Measurements from ENCODE around the gene FBP1.

Gene FBP1

DNA sequence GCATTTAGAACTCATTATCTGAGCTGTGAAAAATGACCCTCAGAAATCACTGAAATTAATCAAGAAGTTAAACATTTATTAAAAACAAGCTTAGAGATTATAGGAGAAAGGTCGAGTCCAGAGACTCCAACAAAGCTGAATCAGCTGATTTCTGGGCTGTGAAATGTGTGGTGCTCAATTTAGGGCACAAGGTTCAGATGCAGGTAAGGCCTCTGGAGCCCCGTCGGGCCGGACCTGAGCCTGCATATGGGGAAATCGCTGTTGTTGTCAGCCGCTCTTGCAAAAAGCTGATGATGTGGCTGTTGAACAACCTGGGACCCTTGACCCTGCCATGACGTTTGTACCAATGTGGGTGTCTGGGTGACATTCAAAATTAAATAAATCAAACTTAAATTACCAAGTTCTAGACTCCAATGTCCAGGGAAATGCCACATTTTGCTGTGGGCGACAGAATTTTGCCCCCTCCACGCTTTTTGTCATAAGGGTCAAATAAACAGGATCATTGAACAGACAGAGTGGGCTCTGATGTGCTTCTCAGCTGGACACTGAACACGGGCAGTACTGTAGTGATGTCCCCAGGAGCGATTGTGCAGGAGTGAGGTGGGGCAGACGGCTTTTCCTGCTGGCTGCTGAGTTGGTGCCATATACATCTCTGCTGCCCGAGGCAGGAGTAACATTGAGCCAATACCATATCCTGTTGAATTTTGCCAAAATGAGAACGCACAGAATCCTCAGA, 27.2 kb upstream of the FBP1 start:
- TF ChIP-seq, protein P1, sequence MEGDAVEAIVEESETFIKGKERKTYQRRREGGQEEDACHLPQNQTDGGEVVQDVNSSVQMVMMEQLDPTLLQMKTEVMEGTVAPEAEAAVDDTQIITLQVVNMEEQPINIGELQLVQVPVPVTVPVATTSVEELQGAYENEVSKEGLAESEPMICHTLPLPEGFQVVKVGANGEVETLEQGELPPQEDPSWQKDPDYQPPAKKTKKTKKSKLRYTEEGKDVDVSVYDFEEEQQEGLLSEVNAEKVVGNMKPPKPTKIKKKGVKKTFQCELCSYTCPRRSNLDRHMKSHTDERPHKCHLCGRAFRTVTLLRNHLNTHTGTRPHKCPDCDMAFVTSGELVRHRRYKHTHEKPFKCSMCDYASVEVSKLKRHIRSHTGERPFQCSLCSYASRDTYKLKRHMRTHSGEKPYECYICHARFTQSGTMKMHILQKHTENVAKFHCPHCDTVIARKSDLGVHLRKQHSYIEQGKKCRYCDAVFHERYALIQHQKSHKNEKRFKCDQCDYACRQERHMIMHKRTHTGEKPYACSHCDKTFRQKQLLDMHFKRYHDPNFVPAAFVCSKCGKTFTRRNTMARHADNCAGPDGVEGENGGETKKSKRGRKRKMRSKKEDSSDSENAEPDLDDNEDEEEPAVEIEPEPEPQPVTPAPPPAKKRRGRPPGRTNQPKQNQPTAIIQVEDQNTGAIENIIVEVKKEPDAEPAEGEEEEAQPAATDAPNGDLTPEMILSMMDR (IDR thresholded peaks at IDR 0.05), result no peak

DNA sequence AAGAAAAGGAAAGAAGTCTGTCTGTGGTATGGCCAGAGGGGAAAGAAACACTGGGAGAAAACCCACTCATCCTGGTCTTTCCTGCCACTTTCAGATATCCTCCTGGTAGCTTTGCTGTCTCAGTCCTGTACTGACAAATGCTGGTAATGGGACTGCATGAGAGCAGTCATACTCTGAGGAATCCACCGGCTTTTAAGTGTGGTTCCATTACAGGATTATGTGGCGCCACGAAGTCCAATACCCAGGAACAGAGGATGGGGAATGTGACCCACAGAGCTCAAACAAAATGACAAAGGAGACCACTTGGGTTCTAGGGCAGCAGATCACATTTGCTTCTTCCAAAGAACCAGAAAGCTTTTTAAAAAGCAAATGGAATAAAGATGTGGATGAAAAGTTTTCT, 26.3 kb upstream of the FBP1 start:
- TF ChIP-seq, protein P1 (IDR thresholded peaks at IDR 0.05), result no peak

DNA sequence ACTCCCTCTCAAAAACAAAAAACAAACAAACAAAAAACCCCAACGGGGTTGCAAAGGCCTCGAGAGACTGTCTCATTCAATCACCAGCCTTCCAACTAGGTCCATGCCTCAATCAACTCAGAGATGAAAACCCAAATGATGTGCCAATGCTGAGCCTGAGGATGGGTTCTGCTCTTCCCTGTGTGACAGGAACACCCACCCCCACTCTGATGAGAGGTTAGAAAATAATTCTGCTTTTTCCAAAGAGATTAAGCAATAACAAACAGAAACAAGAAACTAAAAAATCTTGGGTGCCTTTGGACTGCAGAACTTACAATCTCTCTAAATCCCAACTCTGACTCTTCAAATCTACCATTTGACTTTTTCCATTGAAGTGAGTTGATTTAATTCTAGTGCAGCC, 25.5 kb upstream of the FBP1 start:
- TF ChIP-seq, protein P1 (IDR thresholded peaks at IDR 0.05), result no peak

DNA sequence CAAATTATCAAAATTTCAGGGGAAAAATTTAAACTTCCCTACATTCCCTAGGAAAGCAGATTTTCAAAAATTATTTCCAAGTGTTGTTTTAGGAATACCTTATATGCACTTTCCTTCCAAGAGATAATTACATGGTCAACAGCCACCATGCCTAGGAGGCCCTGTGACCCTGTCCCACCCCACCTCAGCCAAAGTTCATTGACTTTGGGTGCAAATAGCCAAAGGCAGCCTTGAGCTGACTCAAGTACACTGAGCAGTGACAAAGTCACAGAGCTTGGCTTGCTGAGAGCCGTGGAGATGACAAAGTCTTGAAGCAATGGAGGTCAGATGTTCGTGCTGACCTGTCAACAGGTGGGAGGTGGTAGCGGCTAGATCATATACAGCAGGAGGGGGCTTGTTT, 24.3 kb upstream of the FBP1 start:
- TF ChIP-seq, protein P1 (IDR thresholded peaks at IDR 0.05), result no peak

DNA sequence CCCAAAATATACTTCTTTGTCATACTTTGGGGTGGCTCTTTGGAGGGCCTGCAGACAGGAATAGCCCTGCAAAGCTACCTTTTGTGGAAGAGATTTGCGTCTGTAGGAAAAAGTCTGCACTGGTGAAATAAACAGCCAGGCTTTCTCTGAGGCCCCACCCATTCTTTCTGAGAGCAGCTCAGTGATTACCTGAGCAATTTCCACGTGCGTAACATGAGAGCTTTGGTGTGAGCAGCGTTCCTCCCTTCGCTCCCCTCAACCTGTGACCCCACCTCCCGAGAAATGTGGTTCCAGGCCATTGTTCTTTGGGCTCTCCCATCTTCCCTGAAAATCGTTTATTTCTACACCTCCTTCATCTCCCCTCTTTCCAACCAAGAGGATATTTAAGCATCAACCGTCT, 23.8 kb upstream of the FBP1 start:
- TF ChIP-seq, protein P1 (IDR thresholded peaks at IDR 0.05), result no peak

DNA sequence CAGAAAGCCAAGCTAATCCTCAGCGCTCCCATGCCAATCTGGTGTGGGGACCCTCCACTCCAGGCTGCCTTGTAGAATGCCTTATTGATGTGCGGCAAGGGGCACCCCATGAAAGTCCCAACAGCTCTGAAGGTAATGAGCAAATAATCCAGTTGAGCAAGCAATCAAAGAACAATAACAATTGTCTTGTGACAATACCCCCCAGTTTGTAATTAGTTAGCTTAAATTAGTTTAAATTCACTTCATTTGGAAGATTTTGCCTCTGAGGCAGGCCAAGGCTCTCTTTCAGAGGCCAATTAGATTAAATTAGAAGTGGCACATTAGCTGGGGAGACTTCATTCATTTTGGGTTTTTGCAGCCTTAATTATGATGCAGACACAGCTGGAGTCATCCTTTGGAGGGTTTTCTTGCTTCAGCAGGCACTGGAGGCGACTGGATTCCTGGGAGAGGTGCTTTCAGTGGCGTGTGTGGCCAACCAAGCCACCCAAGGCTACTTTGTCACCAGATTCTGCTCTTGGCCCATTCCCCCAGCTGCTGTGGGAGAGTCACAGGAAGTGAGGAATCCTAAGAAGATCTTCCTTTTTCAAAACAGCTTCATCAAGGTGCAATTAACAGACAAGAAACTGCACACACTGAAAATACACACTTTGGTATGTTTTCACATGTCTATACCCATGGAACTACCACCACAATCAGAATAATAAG, 17.9 kb upstream of the FBP1 start:
- TF ChIP-seq, protein P1 (IDR thresholded peaks at IDR 0.05), result no peak

DNA sequence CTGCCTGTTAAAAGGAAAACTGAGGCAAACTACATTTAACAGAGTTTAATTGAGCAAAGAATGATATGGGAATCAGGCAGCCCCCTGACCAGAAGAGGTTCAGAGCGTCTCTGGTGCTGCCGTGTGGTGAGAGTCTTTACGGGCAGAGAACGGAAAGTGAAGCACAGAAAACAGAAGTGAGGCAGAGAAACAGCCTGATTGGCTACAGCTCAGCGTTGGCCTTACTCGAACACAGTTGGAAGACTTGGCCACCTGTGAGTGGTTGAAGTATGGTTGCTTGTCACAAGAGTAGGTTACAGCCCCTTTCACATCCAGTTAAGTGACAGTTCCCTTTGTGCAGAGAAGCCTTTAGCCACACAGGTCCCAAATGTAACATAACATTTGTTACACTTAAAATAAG, 16.9 kb upstream of the FBP1 start:
- TF ChIP-seq, protein P1 (IDR thresholded peaks at IDR 0.05), result no peak

Data from LNCAP (cell line).